ENCODE results near the gene FASLG.

DNA sequence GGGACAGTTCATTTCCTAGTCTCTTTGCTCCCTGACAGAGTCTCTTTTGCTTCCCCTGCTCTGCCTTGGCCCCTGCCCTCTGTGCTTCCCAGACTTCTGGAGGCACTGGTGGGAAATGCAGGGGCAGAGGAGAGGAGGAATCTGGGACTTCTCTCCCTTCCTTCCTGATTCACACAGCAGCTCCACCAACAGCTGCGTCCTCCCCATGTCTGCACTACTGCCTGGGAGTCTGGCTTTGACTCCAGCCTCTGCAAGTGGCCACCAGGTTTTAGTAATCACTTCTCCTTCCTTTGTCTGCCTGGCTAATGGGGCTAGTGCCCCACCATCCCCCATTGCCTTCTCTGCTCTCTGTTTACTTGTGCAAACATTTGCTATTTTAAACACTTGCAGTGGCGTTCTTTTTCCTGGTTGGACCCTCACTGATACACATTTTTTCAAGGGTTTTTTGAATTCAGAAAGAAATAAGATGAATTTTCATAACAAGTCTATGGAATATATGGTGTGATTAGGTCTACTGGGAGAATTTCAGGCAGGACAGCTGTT, 21.9 kb downstream of the FASLG start:
- TF ChIP-seq, protein P1, sequence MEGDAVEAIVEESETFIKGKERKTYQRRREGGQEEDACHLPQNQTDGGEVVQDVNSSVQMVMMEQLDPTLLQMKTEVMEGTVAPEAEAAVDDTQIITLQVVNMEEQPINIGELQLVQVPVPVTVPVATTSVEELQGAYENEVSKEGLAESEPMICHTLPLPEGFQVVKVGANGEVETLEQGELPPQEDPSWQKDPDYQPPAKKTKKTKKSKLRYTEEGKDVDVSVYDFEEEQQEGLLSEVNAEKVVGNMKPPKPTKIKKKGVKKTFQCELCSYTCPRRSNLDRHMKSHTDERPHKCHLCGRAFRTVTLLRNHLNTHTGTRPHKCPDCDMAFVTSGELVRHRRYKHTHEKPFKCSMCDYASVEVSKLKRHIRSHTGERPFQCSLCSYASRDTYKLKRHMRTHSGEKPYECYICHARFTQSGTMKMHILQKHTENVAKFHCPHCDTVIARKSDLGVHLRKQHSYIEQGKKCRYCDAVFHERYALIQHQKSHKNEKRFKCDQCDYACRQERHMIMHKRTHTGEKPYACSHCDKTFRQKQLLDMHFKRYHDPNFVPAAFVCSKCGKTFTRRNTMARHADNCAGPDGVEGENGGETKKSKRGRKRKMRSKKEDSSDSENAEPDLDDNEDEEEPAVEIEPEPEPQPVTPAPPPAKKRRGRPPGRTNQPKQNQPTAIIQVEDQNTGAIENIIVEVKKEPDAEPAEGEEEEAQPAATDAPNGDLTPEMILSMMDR (IDR thresholded peaks at IDR 0.05; ENCODE audit: low read depth, low read length, missing input control) = no peak
- TF ChIP-seq TAF1 (conservative IDR thresholded peaks at IDR 0.05) = no peak
- no peak for TF ChIP-seq FOXA1 (IDR thresholded peaks at IDR 0.05)
- TF ChIP-seq, protein P2, sequence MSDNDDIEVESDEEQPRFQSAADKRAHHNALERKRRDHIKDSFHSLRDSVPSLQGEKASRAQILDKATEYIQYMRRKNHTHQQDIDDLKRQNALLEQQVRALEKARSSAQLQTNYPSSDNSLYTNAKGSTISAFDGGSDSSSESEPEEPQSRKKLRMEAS (IDR thresholded peaks at IDR 0.05) = no peak
- no peak for TF ChIP-seq YY1 (IDR thresholded peaks at IDR 0.05)
